ENCODE measurements around the gene GAS2L2.

The GAS2L2 gene

GRCh38 chr17:35766489-35766877, 13.4 kb upstream of the GAS2L2 start:
- DNase-seq: no peak
- Histone ChIP-seq H4K91ac (ENCODE audit: low read length) (peak overlapping the region; percentile 25), H3K14ac (ENCODE audit: low read length in 2 of 2) (no peak overlapping the region), H2BK120ac (ENCODE audit: low read depth, low read length) (no peak overlapping the region), H3K27ac (ENCODE audit: low read length, poor library complexity, severe bottlenecking) (no peak overlapping the region), H3K4me2 (ENCODE audit: low read length, poor library complexity, severe bottlenecking) (no peak overlapping the region), H3K4me1 (ENCODE audit: control insufficient read depth, insufficient read depth, low read depth, low read length) (peaks cover 16% of the 10 kb centered on the region), H3K9ac (ENCODE audit: low read length) (no peak overlapping the region), H2AK5ac (ENCODE audit: low read length, severe bottlenecking) (no peak overlapping the region), H2AFZ (ENCODE audit: low read depth, low read length) (no peak overlapping the region), H2BK5ac (ENCODE audit: low read depth, low read length, poor library complexity, severe bottlenecking) (no peak overlapping the region), H3K27me3 (ENCODE audit: control insufficient read depth in 1 of 2, insufficient read depth in 1 of 2, low read length in 2 of 2) (peaks cover 30 to 77% of the 10 kb centered on the region in 2 experiments), H4K8ac (ENCODE audit: low read length) (no peak overlapping the region), H3K23ac (ENCODE audit: low read length in 2 of 2) (no peak overlapping the region), H3K9me3 (ENCODE audit: control insufficient read depth, low read length) (no peaks in the 10 kb centered on the region), H3K4ac (ENCODE audit: low read depth in 1 of 2, low read length in 2 of 2) (no peak overlapping the region), H3K36me3 (ENCODE audit: control insufficient read depth in 1 of 2, insufficient read depth in 2 of 2, low read depth in 1 of 2, low read length in 2 of 2) (no peaks in the 10 kb centered on the region), H3K4me3 (ENCODE audit: insufficient read depth in 1 of 2, low read depth in 1 of 2, low read length in 2 of 2) (no peak overlapping the region), H3K79me1 (replicated peaks; ENCODE audit: low read length, poor library complexity, severe bottlenecking) (no peaks in the 10 kb centered on the region), H2BK12ac (ENCODE audit: low read length in 2 of 2) (peak overlapping the region in 1 of 2 experiments; percentile 45), H2BK15ac (ENCODE audit: low read depth, poor library complexity, severe bottlenecking) (no peak overlapping the region), H3K18ac (ENCODE audit: low read depth in 1 of 2, low read length in 2 of 2) (no peak overlapping the region)
- 94% methylated on average over 23 of the region's 24 CpGs for WGBS

- no peak overlapping the region for H3K27ac ChIP-seq (ENCODE audit: low read length, poor library complexity, severe bottlenecking)
- no peaks in the 10 kb centered on the region for H3K9me3 ChIP-seq (ENCODE audit: control insufficient read depth, low read length)
- H2AK5ac ChIP-seq (ENCODE audit: low read length, severe bottlenecking): no peak overlapping the region
- peak overlapping the region in 1 of 2 experiments; percentile 45 for H2BK12ac ChIP-seq (ENCODE audit: low read length in 2 of 2)
- no peak overlapping the region for H3K14ac ChIP-seq (ENCODE audit: low read length in 2 of 2)
- H3K18ac ChIP-seq (ENCODE audit: low read depth in 1 of 2, low read length in 2 of 2): no peak overlapping the region
- H2BK5ac ChIP-seq (ENCODE audit: low read depth, low read length, poor library complexity, severe bottlenecking): no peak overlapping the region
- no peak overlapping the region for H3K4me2 ChIP-seq (ENCODE audit: low read length, poor library complexity, severe bottlenecking)
- H3K79me1 ChIP-seq (replicated peaks; ENCODE audit: low read length, poor library complexity, severe bottlenecking): no peaks in the 10 kb centered on the region
- H3K36me3 ChIP-seq (ENCODE audit: control insufficient read depth in 1 of 2, insufficient read depth in 2 of 2, low read depth in 1 of 2, low read length in 2 of 2): no peaks in the 10 kb centered on the region
- H3K23ac ChIP-seq (ENCODE audit: low read length in 2 of 2): no peak overlapping the region
- DNase-seq: no peak
- 69% methylated on average over 8 of the region's 8 CpGs for WGBS
- H2BK120ac ChIP-seq (ENCODE audit: low read depth, low read length): no peak overlapping the region
- H4K8ac ChIP-seq (ENCODE audit: low read length): no peak overlapping the region
- no peak overlapping the region for H4K91ac ChIP-seq (ENCODE audit: low read length)
- no peak overlapping the region for H3K9ac ChIP-seq (ENCODE audit: low read length)
- H3K4me1 ChIP-seq (ENCODE audit: control insufficient read depth, insufficient read depth, low read depth, low read length): peaks cover 16% of the 10 kb centered on the region
- peaks cover 30 to 77% of the 10 kb centered on the region in 2 experiments for H3K27me3 ChIP-seq (ENCODE audit: control insufficient read depth in 1 of 2, insufficient read depth in 1 of 2, low read length in 2 of 2)
- no peak overlapping the region for H3K4ac ChIP-seq (ENCODE audit: low read depth in 1 of 2, low read length in 2 of 2)
- no peak overlapping the region for H2AFZ ChIP-seq (ENCODE audit: low read depth, low read length)
- H3K4me3 ChIP-seq (ENCODE audit: insufficient read depth in 1 of 2, low read depth in 1 of 2, low read length in 2 of 2): no peak overlapping the region
- H2BK15ac ChIP-seq (ENCODE audit: low read depth, poor library complexity, severe bottlenecking): no peak overlapping the region
These were observed 12.9 kb upstream of the GAS2L2 start for GRCh38 chr17:35765756-35766488.

GRCh38 chr17:35765086-35765710, 12.2 kb upstream of the GAS2L2 start:
- H3K4me2 ChIP-seq (ENCODE audit: low read length, poor library complexity, severe bottlenecking): no peak overlapping the region
- H3K23ac ChIP-seq (ENCODE audit: low read length in 2 of 2): no peak overlapping the region
- DNase-seq: peak; percentile 12
- peaks cover 16% of the 10 kb centered on the region for H3K4me1 ChIP-seq (ENCODE audit: control insufficient read depth, insufficient read depth, low read depth, low read length)
- WGBS: 65% methylated on average over 11 of the region's 11 CpGs
- H3K79me1 ChIP-seq (replicated peaks; ENCODE audit: low read length, poor library complexity, severe bottlenecking): no peaks in the 10 kb centered on the region
- H4K91ac ChIP-seq (ENCODE audit: low read length): no peak overlapping the region
- no peak overlapping the region for H3K4me3 ChIP-seq (ENCODE audit: insufficient read depth in 1 of 2, low read depth in 1 of 2, low read length in 2 of 2)
- H3K9me3 ChIP-seq (ENCODE audit: control insufficient read depth, low read length): no peaks in the 10 kb centered on the region
- no peak overlapping the region for H3K18ac ChIP-seq (ENCODE audit: low read depth in 1 of 2, low read length in 2 of 2)
- H3K9ac ChIP-seq (ENCODE audit: low read length): no peak overlapping the region
- H3K27me3 ChIP-seq (ENCODE audit: control insufficient read depth in 1 of 2, insufficient read depth in 1 of 2, low read length in 2 of 2): peaks cover 33 to 77% of the 10 kb centered on the region in 2 experiments
- H3K4ac ChIP-seq (ENCODE audit: low read depth in 1 of 2, low read length in 2 of 2): no peak overlapping the region
- H3K36me3 ChIP-seq (ENCODE audit: control insufficient read depth in 1 of 2, insufficient read depth in 2 of 2, low read depth in 1 of 2, low read length in 2 of 2): no peaks in the 10 kb centered on the region
- no peak overlapping the region for H3K14ac ChIP-seq (ENCODE audit: low read length in 2 of 2)
- no peak overlapping the region for H4K8ac ChIP-seq (ENCODE audit: low read length)
- H2BK120ac ChIP-seq (ENCODE audit: low read depth, low read length): no peak overlapping the region
- H2BK12ac ChIP-seq (ENCODE audit: low read length in 2 of 2): no peak overlapping the region
- no peak overlapping the region for H2BK5ac ChIP-seq (ENCODE audit: low read depth, low read length, poor library complexity, severe bottlenecking)
- H2BK15ac ChIP-seq (ENCODE audit: low read depth, poor library complexity, severe bottlenecking): no peak overlapping the region
- H2AK5ac ChIP-seq (ENCODE audit: low read length, severe bottlenecking): no peak overlapping the region
- no peak overlapping the region for H3K27ac ChIP-seq (ENCODE audit: low read length, poor library complexity, severe bottlenecking)
- H2AFZ ChIP-seq (ENCODE audit: low read depth, low read length): no peak overlapping the region

- H3K4me2 ChIP-seq (ENCODE audit: low read length, poor library complexity, severe bottlenecking): peak overlapping the region; percentile 98
- H3K36me3 ChIP-seq (ENCODE audit: control insufficient read depth in 1 of 2, insufficient read depth in 2 of 2, low read depth in 1 of 2, low read length in 2 of 2): no peaks in the 10 kb centered on the region
- no peak overlapping the region for H3K27ac ChIP-seq (ENCODE audit: low read length, poor library complexity, severe bottlenecking)
- no peak overlapping the region for H2BK120ac ChIP-seq (ENCODE audit: low read depth, low read length)
- H2BK5ac ChIP-seq (ENCODE audit: low read depth, low read length, poor library complexity, severe bottlenecking): no peak overlapping the region
- H3K4me1 ChIP-seq (ENCODE audit: control insufficient read depth, insufficient read depth, low read depth, low read length): peaks cover 16% of the 10 kb centered on the region
- peaks cover 35 to 77% of the 10 kb centered on the region in 2 experiments for H3K27me3 ChIP-seq (ENCODE audit: control insufficient read depth in 1 of 2, insufficient read depth in 1 of 2, low read length in 2 of 2)
- no peak overlapping the region for H3K4ac ChIP-seq (ENCODE audit: low read depth in 1 of 2, low read length in 2 of 2)
- peak; percentile 87 for DNase-seq
- no peak overlapping the region for H2BK12ac ChIP-seq (ENCODE audit: low read length in 2 of 2)
- H3K4me3 ChIP-seq (ENCODE audit: insufficient read depth in 1 of 2, low read depth in 1 of 2, low read length in 2 of 2): peak overlapping the region; percentile 53 to 66
- H2BK15ac ChIP-seq (ENCODE audit: low read depth, poor library complexity, severe bottlenecking): no peak overlapping the region
- H3K9me3 ChIP-seq (ENCODE audit: control insufficient read depth, low read length): no peaks in the 10 kb centered on the region
- no peak overlapping the region for H4K8ac ChIP-seq (ENCODE audit: low read length)
- WGBS: 7% methylated on average over 65 of the region's 75 CpGs
- no peak overlapping the region for H2AK5ac ChIP-seq (ENCODE audit: low read length, severe bottlenecking)
- peak overlapping the region; percentile 78 for H2AFZ ChIP-seq (ENCODE audit: low read depth, low read length)
- no peak overlapping the region for H3K23ac ChIP-seq (ENCODE audit: low read length in 2 of 2)
- peak overlapping the region; percentile 53 for H3K9ac ChIP-seq (ENCODE audit: low read length)
- H4K91ac ChIP-seq (ENCODE audit: low read length): no peak overlapping the region
- no peaks in the 10 kb centered on the region for H3K79me1 ChIP-seq (replicated peaks; ENCODE audit: low read length, poor library complexity, severe bottlenecking)
- H3K14ac ChIP-seq (ENCODE audit: low read length in 2 of 2): no peak overlapping the region
- no peak overlapping the region for H3K18ac ChIP-seq (ENCODE audit: low read depth in 1 of 2, low read length in 2 of 2)
These were observed 11.3 kb upstream of the GAS2L2 start for GRCh38 chr17:35764123-35764991.

Measured in mesenchymal stem cell (in vitro differentiated cells and primary cell).